GM12878 (cell line): ENCODE measurements around the gene NTRK3. TPM values are rescaled to one million over a fixed set of nuclear protein-coding genes. Genes with fewer than 3 reads are reported as not detected.

Experiments
- ATAC-seq: fragments of 200-7000 bp; cut with Tn5 transposase; 3 replicates; pipeline ENCODE4 v1.9.1; 2020; ENCODE audit warnings: mild to moderate bottlenecking, moderate library complexity
- BruUV-seq: library from RNA; stranded (reverse); fragments of 400-500 nt; replicated peaks from 2 replicates; lab custom pipeline; 2021; lab: Mats Ljungman, UMichigan
- CTCF ChIA-PET: fragments of 300-600 bp; sonication (Branson Sonifier 250); formaldehyde crosslinking; extraction: SDS; loops from one replicate; lab custom pipeline; 2021; ENCODE audit warnings: inconsistent platforms; lab: Yijun Ruan, JAX
- POLR2A ChIA-PET: fragments of 350-600 bp; formaldehyde crosslinking; extraction: SDS; loops from one replicate; lab custom pipeline; 2021; ENCODE audit warnings: inconsistent platforms; lab: Charles Lee
- RAD21 ChIA-PET: fragments of 300-600 bp; sonication (Branson Sonifier 250); formaldehyde crosslinking; loops from one replicate; lab custom pipeline; 2023; ENCODE audit warnings: antibody characterized with exemption; ENCODE audit not compliant: unreplicated experiment; lab: Charles Lee
- SMC1A ChIA-PET: fragments of 300-600 bp; sonication (Branson Sonifier 250); formaldehyde crosslinking; loops from one replicate; lab custom pipeline; 2023; ENCODE audit not compliant: unreplicated experiment, uncharacterized antibody; lab: Charles Lee
- DNase-seq: peaks from one replicate; pipeline ENCODE4 v3.0.0-alpha.2; 2011; ENCODE audit warnings: low read depth, low spot score
- FAIRE-seq: peaks from 3 replicates; lab custom pipeline; 2011; peaks lifted over from hg19 to GRCh38; lab: Jason Lieb, UNC
- H2AFZ ChIP-seq: 2 replicates; pipeline ENCODE4 v1.6.0; 2011; ENCODE audit warnings: low read depth, low read length, control low read depth; ENCODE audit not compliant: control insufficient read depth
- H3K27ac ChIP-seq: 2 replicates; pipeline ENCODE4 v1.5.1; 2011; ENCODE audit warnings: control low read depth; ENCODE audit not compliant: control insufficient read depth, insufficient read depth
- H3K27me3 ChIP-seq, 2 experiments: replicated peaks in 1 of 2; 2 replicates each; pipeline versions ENCODE4 v1.6.0 to v1.6.1; 2011; ENCODE audit warnings: low read length in 1 of 2; ENCODE audit not compliant: control insufficient read depth in 2 of 2, insufficient read depth in 2 of 2
- H3K36me3 ChIP-seq, 2 experiments: 2 replicates each; pipeline ENCODE4 v1.5.1; 2011; ENCODE audit warnings: low read length in 1 of 2; ENCODE audit not compliant: control insufficient read depth in 2 of 2, insufficient read depth in 2 of 2
- H3K4me1 ChIP-seq: 2 replicates; pipeline ENCODE4 v1.6.1; 2011; ENCODE audit warnings: mild to moderate bottlenecking, low read length, moderate library complexity, mixed read lengths; ENCODE audit not compliant: control insufficient read depth, insufficient read depth
- H3K4me2 ChIP-seq: 2 replicates; pipeline ENCODE4 v1.6.0; 2011; ENCODE audit warnings: control low read depth; ENCODE audit not compliant: control insufficient read depth, insufficient read depth
- H3K4me3 ChIP-seq: fragments of 200-600 bp; sonication (generic); 2 replicates; pipeline ENCODE4 v1.5.1; 2016
- H3K79me2 ChIP-seq: 2 replicates; pipeline ENCODE4 v1.6.0; 2011; ENCODE audit warnings: low read length; ENCODE audit not compliant: control insufficient read depth, insufficient read depth
- H3K9ac ChIP-seq: 2 replicates; pipeline ENCODE4 v1.8.0; 2011; ENCODE audit warnings: low read length, control low read depth, mixed read lengths; ENCODE audit not compliant: control insufficient read depth, insufficient read depth
- H3K9me3 ChIP-seq: replicated peaks from 3 replicates; pipeline ENCODE4 v1.5.1; 2011; ENCODE audit warnings: mild to moderate bottlenecking, low read length; ENCODE audit not compliant: control insufficient read depth, insufficient read depth
- H4K20me1 ChIP-seq: 2 replicates; pipeline ENCODE4 v1.6.0; 2011; ENCODE audit not compliant: control insufficient read depth, insufficient read depth
- IKZF1 ChIP-seq: fragments of 450-650 bp; conservative IDR thresholded peaks from 2 replicates; pipeline ENCODE4 v1.6.1; 2017; ENCODE audit warnings: antibody characterized with exemption, mild to moderate bottlenecking
- MEF2B ChIP-seq: fragments of 450-650 bp; IDR thresholded peaks from 2 replicates; pipeline ENCODE4 v1.6.1; 2018; ENCODE audit warnings: mild to moderate bottlenecking, moderate library complexity; ENCODE audit not compliant: partially characterized antibody, poor library complexity, severe bottlenecking
- WGBS: methylation state at CpG from one replicate; pipeline ENCODE4 v1.1.6; 2016; ENCODE audit warnings: low lambda C conversion rate; ENCODE audit not compliant: insufficient replicate concordance, insufficient coverage; ENCODE audit errors: missing lambda C conversion rate; 5-methylcytosine and 5-hydroxymethylcytosine counted together
- in situ Hi-C: fragments of 300-500 bp; cut with MboI; formaldehyde crosslinking; loops from 9 replicates; pipeline ENCODE4 v1.14.3; 2018; ENCODE audit warnings: mixed read lengths
- intact Hi-C: fragments of 100-400 bp; cut with micrococcal nuclease; formaldehyde crosslinking; loops from one replicate; pipeline ENCODE4 v1.14.2; 2022; ENCODE audit not compliant: unreplicated experiment
- polyA plus RNA-seq, 11 experiments: library from polyadenylated mRNA; depleted of rRNA in 4 of 11; unstranded in 6 of 11; stranded (reverse) in 5 of 11; fragments of >200 nt; fragmentation: Nextera tagmentation in 4 of 11; fragmentation: Illumina TruSeq in 1 of 11; extraction: Ambion mirVana in 4 of 11; extraction: Trizol in 1 of 11; gene quantifications; 1 replicate in 1 of 11; 2 replicates in 10 of 11; pipeline versions ENCODE4 v1.2.1 to v1.2.3, GENCODE V29; 2011 to 2016; ENCODE audit warnings: inconsistent platforms in 2 of 11, missing spikeins in 2 of 11, low read depth in 1 of 11
- total RNA-seq, 4 experiments: library from RNA; depleted of rRNA in 3 of 4; stranded (reverse); fragments of >200 nt in 3 of 4; fragmentation: Illumina TruSeq in 1 of 4; extraction: Trizol in 1 of 4; gene quantifications; 2 replicates each; pipeline versions ENCODE4 v1.2.1 to v1.2.3, GENCODE V29; 2013 to 2021
- TF ChIP-seq, protein P1 (sequence below): IDR thresholded peaks from 2 replicates; pipeline ENCODE4 v1.6.1; 2012; ENCODE audit warnings: mild to moderate bottlenecking, low read depth, low read length

NTRK3 gene
- total and polyA plus RNA-seq, 10 of the 15 experiments (the other 5 are each of a cell fraction or from before 2014, with no cell fraction given) = not detected

DNA sequence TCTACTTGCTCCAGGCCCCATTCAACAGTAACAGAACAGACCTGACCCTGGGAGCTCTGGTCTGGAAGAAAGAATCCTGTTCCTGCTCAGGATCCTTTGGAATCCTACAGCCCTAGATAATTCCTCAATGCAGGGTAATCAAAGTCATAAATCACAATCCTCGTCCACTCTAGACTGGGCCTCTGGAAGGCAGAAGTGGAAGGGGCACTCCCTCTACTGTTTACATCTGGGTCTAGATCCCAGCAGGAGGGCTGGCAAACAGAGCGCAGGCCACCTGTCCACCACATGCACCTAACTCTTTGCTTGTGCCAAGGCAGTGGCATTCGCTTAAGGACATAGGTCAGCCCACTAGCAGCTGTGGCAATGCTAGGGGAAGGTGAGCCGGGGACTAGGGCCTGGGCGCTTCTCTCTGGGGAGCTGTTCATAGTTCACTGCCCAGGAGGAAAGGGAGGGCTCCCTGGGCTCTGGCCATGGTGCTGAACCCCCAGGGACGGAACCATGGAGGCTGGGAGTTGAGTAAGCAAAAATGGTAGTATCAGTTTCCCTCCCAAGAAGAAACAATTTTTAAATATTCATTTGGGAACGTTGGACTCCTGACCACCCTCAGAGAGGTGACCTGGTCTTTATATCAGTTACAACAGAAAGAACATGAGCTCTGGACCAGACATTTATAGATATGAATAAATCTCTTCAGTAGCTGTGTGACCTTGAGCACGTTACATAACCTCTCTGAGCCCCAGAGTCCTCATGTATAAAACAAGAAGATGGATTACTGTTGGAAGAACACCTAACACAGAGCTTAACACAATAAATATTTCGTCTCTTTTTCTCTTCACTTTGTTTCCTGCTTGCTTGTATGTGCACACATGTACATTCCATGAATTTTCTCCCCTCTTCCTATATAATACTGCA lies 90.2 kb downstream of the NTRK3 start:
- peaks cover 0 to 2% of the 10 kb centered on the region in 2 experiments; a peak in 1 of 4 replicates for H3K27me3 ChIP-seq
- BruUV-seq = no TSS peak
- no peak overlapping the region for H3K4me3 ChIP-seq
- no peak for DNase-seq
- H3K36me3 ChIP-seq = no peaks in the 10 kb centered on the region
- 11% methylated on average over 9 of the region's 9 CpGs for whole genome bisulfite sequencing
- no peak overlapping the region for H3K27ac ChIP-seq
- no peak overlapping the region for H3K9ac ChIP-seq
- in situ Hi-C loops (no loop called here), intact Hi-C loops (no loop called here)
- ChIA-PET CTCF (no interaction called here), RAD21 (no interaction called here), SMC1A (interaction anchor here (0.6 to 1.3 kb wide), 2 partner anchors 8 to 12 kb away, joined by 3 to 4 read pairs; no protein-coding TSS in a partner anchor), POLR2A (no interaction called here)
- no peak for FAIRE-seq
- H3K4me2 ChIP-seq = no peak overlapping the region
- no peak overlapping the region for H2AFZ ChIP-seq
- H3K4me1 ChIP-seq = no peaks in the 10 kb centered on the region
- H4K20me1 ChIP-seq = no peaks in the 10 kb centered on the region
- TF ChIP-seq, protein P1, sequence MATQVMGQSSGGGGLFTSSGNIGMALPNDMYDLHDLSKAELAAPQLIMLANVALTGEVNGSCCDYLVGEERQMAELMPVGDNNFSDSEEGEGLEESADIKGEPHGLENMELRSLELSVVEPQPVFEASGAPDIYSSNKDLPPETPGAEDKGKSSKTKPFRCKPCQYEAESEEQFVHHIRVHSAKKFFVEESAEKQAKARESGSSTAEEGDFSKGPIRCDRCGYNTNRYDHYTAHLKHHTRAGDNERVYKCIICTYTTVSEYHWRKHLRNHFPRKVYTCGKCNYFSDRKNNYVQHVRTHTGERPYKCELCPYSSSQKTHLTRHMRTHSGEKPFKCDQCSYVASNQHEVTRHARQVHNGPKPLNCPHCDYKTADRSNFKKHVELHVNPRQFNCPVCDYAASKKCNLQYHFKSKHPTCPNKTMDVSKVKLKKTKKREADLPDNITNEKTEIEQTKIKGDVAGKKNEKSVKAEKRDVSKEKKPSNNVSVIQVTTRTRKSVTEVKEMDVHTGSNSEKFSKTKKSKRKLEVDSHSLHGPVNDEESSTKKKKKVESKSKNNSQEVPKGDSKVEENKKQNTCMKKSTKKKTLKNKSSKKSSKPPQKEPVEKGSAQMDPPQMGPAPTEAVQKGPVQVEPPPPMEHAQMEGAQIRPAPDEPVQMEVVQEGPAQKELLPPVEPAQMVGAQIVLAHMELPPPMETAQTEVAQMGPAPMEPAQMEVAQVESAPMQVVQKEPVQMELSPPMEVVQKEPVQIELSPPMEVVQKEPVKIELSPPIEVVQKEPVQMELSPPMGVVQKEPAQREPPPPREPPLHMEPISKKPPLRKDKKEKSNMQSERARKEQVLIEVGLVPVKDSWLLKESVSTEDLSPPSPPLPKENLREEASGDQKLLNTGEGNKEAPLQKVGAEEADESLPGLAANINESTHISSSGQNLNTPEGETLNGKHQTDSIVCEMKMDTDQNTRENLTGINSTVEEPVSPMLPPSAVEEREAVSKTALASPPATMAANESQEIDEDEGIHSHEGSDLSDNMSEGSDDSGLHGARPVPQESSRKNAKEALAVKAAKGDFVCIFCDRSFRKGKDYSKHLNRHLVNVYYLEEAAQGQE = peak; percentile 89
- TF ChIP-seq MEF2B (peak; percentile 21), IKZF1 (no peak)
- peak; percentile 66 for ATAC-seq
- H3K79me2 ChIP-seq = no peaks in the 10 kb centered on the region
- no peaks in the 10 kb centered on the region for H3K9me3 ChIP-seq
